ENCODE results near the gene ZNF408.
"Not testable (repeated sequence)": the region's sequence is repeated elsewhere in the genome, so short reads cannot be mapped to it uniquely, and the experiment has no call there.

The ZNF408 gene

GRCh38 chr11:46709351-46709750 lies 8.5 kb downstream of the ZNF408 start:
- H3K27ac ChIP-seq (ENCODE audit: low read length); H3K4me3 ChIP-seq (ENCODE audit: low read length): not testable (repeated sequence)
- peaks cover 31% of the 10 kb centered on the region for H3K36me3 ChIP-seq (ENCODE audit: insufficient read depth, low read depth, low read length)

DNA sequence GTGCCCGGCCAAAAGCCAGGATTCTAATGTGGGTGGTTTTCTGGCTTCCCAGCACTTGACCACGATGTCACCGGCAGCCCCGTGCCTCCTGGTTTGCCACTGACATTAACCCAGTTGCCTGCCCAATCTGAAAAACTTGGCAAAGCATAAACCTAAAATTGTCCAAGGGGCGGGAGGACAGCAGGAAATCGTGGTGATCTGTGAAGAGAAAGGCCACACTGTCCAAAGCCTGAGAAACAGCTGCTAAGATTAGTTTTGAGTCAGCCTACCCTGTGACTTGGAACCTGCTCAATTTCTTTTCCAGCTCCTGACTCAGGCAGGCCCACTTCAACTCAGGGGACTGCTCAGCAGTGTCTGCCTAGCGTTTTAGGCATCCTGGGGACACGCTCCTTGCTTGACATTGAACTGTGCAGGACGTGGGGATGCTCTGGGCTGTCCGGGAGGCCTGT lies 10.0 kb downstream of the ZNF408 start:
- H3K4me1 ChIP-seq (ENCODE audit: insufficient read depth, low read length): no peaks in the 10 kb centered on the region
- H3K27ac ChIP-seq (ENCODE audit: low read length): no peak overlapping the region
- peaks cover 16% of the 10 kb centered on the region for H3K36me3 ChIP-seq (ENCODE audit: insufficient read depth, low read depth, low read length)
- H3K9me3 ChIP-seq (ENCODE audit: insufficient read depth, low read depth, low read length): no peaks in the 10 kb centered on the region
- H3K27me3 ChIP-seq (ENCODE audit: insufficient read depth, low read length): no peaks in the 10 kb centered on the region
- H3K4me3 ChIP-seq (ENCODE audit: low read length): no peak overlapping the region
- H3K9ac ChIP-seq (ENCODE audit: low read depth, low read length): no peak overlapping the region

More at GRCh38 chr11:46709351-46709750, 8.5 kb downstream of the ZNF408 start:
- H3K9ac ChIP-seq (ENCODE audit: low read depth, low read length); H3K9me3 ChIP-seq (ENCODE audit: insufficient read depth, low read depth, low read length); H3K4me1 ChIP-seq (ENCODE audit: insufficient read depth, low read length); H3K27me3 ChIP-seq (ENCODE audit: insufficient read depth, low read length): not testable (repeated sequence)

DNA sequence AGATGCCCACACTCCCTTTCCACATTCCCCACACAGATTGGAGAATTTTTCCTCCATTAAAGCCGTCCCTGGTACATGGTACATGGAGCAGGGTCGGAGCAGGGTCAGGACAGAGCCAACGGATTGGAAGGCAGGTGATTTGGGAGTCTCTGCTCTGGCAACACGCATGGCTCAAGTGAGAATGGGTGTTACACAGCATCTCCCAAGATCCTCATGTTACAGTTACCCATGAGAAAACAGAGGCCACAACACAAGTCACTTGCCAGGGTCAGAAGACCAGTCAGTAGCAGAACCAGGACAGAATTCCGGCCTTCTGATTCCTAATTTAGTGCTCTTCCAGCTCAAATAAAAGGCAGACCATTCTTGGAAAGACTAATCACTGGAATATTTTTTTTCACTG lies 10.5 kb downstream of the ZNF408 start:
- Histone ChIP-seq H3K27ac (ENCODE audit: low read length) (no peak overlapping the region), H3K4me1 (ENCODE audit: insufficient read depth, low read length) (no peaks in the 10 kb centered on the region), H3K27me3 (ENCODE audit: insufficient read depth, low read length) (no peaks in the 10 kb centered on the region), H3K36me3 (ENCODE audit: insufficient read depth, low read depth, low read length) (peaks cover 13% of the 10 kb centered on the region; the same call in 1 of the 2 replicates), H3K4me3 (ENCODE audit: low read length) (no peak overlapping the region), H3K9ac (ENCODE audit: low read depth, low read length) (no peak overlapping the region), H3K9me3 (ENCODE audit: insufficient read depth, low read depth, low read length) (no peaks in the 10 kb centered on the region)

DNA sequence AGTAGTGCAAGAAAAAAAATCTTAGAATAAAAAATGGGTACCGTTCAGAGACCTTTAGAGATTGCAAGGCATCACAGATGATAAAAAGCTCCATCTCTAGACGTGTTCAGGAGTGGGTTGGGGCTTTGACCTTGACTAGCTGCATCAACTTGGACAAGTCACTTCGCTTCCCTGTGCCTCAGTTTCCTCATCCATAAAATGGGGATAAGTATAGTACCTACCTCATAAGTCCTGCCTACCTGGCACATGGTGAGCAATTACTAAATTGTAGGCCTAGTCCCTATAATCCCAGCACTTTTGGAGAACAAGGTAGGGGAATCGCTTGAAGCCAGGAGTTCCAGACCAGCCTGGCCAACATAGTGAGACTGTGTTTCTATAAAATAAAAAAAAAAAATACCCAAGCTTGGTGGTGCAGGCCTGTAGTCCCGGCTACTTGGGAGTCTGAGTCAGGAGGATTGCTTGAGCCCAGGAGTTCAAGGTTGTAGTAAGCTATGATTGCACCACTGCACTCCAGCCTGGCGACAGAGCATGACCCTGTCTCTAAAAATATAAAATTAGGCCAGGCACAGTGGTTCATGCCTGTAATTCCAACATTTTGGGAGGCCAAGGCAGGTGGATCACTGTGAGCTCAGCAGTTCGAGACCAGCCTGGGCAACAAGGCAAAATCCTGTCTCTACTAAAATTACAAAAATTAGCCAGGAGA lies 12.2 kb downstream of the ZNF408 start:
- H3K27ac ChIP-seq (ENCODE audit: low read length): no peak overlapping the region

GRCh38 chr11:46717825-46718154 lies 17.0 kb downstream of the ZNF408 start:
- H3K9ac ChIP-seq (ENCODE audit: low read depth, low read length); H3K9me3 ChIP-seq (ENCODE audit: insufficient read depth, low read depth, low read length); H3K4me1 ChIP-seq (ENCODE audit: insufficient read depth, low read length); H3K27me3 ChIP-seq (ENCODE audit: insufficient read depth, low read length); H3K36me3 ChIP-seq (ENCODE audit: insufficient read depth, low read depth, low read length); H3K27ac ChIP-seq (ENCODE audit: low read length); H3K4me3 ChIP-seq (ENCODE audit: low read length): not testable (repeated sequence)

More for the DNA sequence above, 12.2 kb downstream of the ZNF408 start:
- H3K27me3 ChIP-seq (ENCODE audit: insufficient read depth, low read length): no peaks in the 10 kb centered on the region
- H3K4me3 ChIP-seq (ENCODE audit: low read length): no peak overlapping the region
- no peaks in the 10 kb centered on the region for H3K4me1 ChIP-seq (ENCODE audit: insufficient read depth, low read length)
- H3K9ac ChIP-seq (ENCODE audit: low read depth, low read length): no peak overlapping the region
- no peaks in the 10 kb centered on the region for H3K36me3 ChIP-seq (ENCODE audit: insufficient read depth, low read depth, low read length)
- H3K9me3 ChIP-seq (ENCODE audit: insufficient read depth, low read depth, low read length): no peaks in the 10 kb centered on the region

GRCh38 chr11:46718155-46719019 lies 17.6 kb downstream of the ZNF408 start:
- Histone ChIP-seq H3K27me3 (ENCODE audit: insufficient read depth, low read length) (no peaks in the 10 kb centered on the region), H3K9me3 (ENCODE audit: insufficient read depth, low read depth, low read length) (no peaks in the 10 kb centered on the region), H3K36me3 (ENCODE audit: insufficient read depth, low read depth, low read length) (no peaks in the 10 kb centered on the region), H3K27ac (ENCODE audit: low read length) (no peak overlapping the region), H3K4me1 (ENCODE audit: insufficient read depth, low read length) (no peaks in the 10 kb centered on the region), H3K4me3 (ENCODE audit: low read length) (no peak overlapping the region), H3K9ac (ENCODE audit: low read depth, low read length) (no peak overlapping the region)

GRCh38 chr11:46719048-46719542 lies 18.3 kb downstream of the ZNF408 start, which contains the start of gene F2:
Gene F2, plus strand, starts transcription at chr11:46719213. Its CDS starts 23 bp downstream, at chr11:46719236.
- Histone ChIP-seq H3K4me3 (ENCODE audit: low read length) (no peak within 1 kb of the TSS), H3K36me3 (ENCODE audit: insufficient read depth, low read depth, low read length) (no peaks in the 10 kb centered on the region), H3K27me3 (ENCODE audit: insufficient read depth, low read length) (no peaks in the 10 kb centered on the region), H3K9ac (ENCODE audit: low read depth, low read length) (no peak within 1 kb of the TSS), H3K9me3 (ENCODE audit: insufficient read depth, low read depth, low read length) (no peaks in the 10 kb centered on the region), H3K4me1 (ENCODE audit: insufficient read depth, low read length) (peaks cover 2% of the 10 kb centered on the region; the same call in 1 of the 2 replicates), H3K27ac (ENCODE audit: low read length) (no peak within 1 kb of the TSS)

DNA sequence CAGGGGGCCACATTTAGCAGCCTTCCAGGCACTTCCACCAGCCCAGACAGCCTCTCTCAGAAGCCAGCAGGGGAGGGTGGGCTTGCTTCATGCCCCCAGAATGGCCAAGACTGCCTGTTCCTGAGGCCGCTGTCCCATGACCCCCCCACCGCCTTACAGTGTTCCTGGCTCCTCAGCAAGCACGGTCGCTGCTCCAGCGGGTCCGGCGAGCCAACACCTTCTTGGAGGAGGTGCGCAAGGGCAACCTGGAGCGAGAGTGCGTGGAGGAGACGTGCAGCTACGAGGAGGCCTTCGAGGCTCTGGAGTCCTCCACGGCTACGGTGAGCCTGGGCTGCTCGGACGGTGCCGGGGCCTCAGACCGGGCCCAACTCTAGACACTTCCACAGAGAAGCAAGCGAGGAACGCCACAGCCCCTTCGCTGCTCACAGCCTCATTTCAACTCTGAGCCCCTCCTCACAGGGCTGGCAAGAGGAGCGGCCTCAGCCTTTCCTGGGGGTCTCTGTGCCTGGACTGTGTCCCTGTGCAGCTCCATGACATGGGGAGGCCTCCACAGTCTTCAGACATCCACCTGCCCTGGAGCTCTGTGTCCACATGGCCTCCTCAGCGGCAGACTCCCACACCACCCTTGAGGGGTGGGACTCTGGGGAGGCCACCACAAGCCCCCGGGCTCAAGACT lies 18.9 kb downstream of the ZNF408 start:
- no peak overlapping the region for H3K27ac ChIP-seq (ENCODE audit: low read length)
- peaks cover 2% of the 10 kb centered on the region; the same call in 1 of the 2 replicates for H3K4me1 ChIP-seq (ENCODE audit: insufficient read depth, low read length)
- H3K27me3 ChIP-seq (ENCODE audit: insufficient read depth, low read length): no peaks in the 10 kb centered on the region
- no peak overlapping the region for H3K4me3 ChIP-seq (ENCODE audit: low read length)
- H3K36me3 ChIP-seq (ENCODE audit: insufficient read depth, low read depth, low read length): no peaks in the 10 kb centered on the region
- no peak overlapping the region for H3K9ac ChIP-seq (ENCODE audit: low read depth, low read length)
- H3K9me3 ChIP-seq (ENCODE audit: insufficient read depth, low read depth, low read length): no peaks in the 10 kb centered on the region

- Histone ChIP-seq H3K27me3 (ENCODE audit: insufficient read depth, low read length) (no peaks in the 10 kb centered on the region), H3K4me1 (ENCODE audit: insufficient read depth, low read length) (peaks cover 2% of the 10 kb centered on the region; the same call in 1 of the 2 replicates), H3K9ac (ENCODE audit: low read depth, low read length) (no peak overlapping the region), H3K4me3 (ENCODE audit: low read length) (no peak overlapping the region), H3K27ac (ENCODE audit: low read length) (no peak overlapping the region), H3K9me3 (ENCODE audit: insufficient read depth, low read depth, low read length) (no peaks in the 10 kb centered on the region), H3K36me3 (ENCODE audit: insufficient read depth, low read depth, low read length) (no peaks in the 10 kb centered on the region)
Observed at GRCh38 chr11:46721286-46721685, 20.5 kb downstream of the ZNF408 start.

GRCh38 chr11:46722566-46723358 lies 21.9 kb downstream of the ZNF408 start:
- H3K9me3 ChIP-seq (ENCODE audit: insufficient read depth, low read depth, low read length): no peaks in the 10 kb centered on the region
- no peak overlapping the region for H3K27ac ChIP-seq (ENCODE audit: low read length)
- H3K27me3 ChIP-seq (ENCODE audit: insufficient read depth, low read length): no peaks in the 10 kb centered on the region
- H3K4me1 ChIP-seq (ENCODE audit: insufficient read depth, low read length): peaks cover 2% of the 10 kb centered on the region; the same call in 1 of the 2 replicates
- no peak overlapping the region for H3K9ac ChIP-seq (ENCODE audit: low read depth, low read length)
- no peaks in the 10 kb centered on the region for H3K36me3 ChIP-seq (ENCODE audit: insufficient read depth, low read depth, low read length)
- no peak overlapping the region for H3K4me3 ChIP-seq (ENCODE audit: low read length)

- H3K4me3 ChIP-seq (ENCODE audit: low read length): no peak overlapping the region
- H3K27ac ChIP-seq (ENCODE audit: low read length): no peak overlapping the region
- H3K36me3 ChIP-seq (ENCODE audit: insufficient read depth, low read depth, low read length): no peaks in the 10 kb centered on the region
- no peaks in the 10 kb centered on the region for H3K9me3 ChIP-seq (ENCODE audit: insufficient read depth, low read depth, low read length)
- peaks cover 2% of the 10 kb centered on the region; the same call in 1 of the 2 replicates for H3K4me1 ChIP-seq (ENCODE audit: insufficient read depth, low read length)
- H3K27me3 ChIP-seq (ENCODE audit: insufficient read depth, low read length): no peaks in the 10 kb centered on the region
- no peak overlapping the region for H3K9ac ChIP-seq (ENCODE audit: low read depth, low read length)
Observed at GRCh38 chr11:46723359-46723680, 22.5 kb downstream of the ZNF408 start.
